GM18873 (cell line): ENCODE measurements around the gene FAM181A.

ENCODE experiments used
- ATAC-seq: cut with Tn5 transposase; IDR thresholded peaks from one replicate; pipeline ENCODE4 v1.9.1; 2021; ENCODE audit warnings: mild to moderate bottlenecking, moderate library complexity, moderate number of reproducible peaks; ENCODE audit not compliant: unreplicated experiment, low FRiP score

Gene FAM181A

DNA sequence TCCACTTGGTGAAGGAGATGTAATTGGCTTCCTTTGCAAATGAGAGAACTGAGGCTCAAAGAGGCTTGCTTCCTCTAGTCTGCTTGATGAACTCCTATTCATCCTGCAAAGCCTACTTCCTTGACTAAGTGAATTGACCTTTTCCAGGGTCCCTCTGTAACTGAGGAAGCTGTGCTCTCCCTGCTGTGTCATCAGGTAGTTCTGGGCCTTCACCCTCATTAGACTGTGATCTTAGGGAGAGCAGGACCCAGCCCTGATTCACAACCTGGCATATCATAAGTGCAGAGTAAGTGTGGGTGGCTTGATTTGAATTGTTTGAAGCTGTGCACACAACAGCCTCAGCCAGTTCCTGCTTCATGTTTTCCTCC lies 32.9 kb downstream of the FAM181A start:
- ATAC-seq: no peak

DNA sequence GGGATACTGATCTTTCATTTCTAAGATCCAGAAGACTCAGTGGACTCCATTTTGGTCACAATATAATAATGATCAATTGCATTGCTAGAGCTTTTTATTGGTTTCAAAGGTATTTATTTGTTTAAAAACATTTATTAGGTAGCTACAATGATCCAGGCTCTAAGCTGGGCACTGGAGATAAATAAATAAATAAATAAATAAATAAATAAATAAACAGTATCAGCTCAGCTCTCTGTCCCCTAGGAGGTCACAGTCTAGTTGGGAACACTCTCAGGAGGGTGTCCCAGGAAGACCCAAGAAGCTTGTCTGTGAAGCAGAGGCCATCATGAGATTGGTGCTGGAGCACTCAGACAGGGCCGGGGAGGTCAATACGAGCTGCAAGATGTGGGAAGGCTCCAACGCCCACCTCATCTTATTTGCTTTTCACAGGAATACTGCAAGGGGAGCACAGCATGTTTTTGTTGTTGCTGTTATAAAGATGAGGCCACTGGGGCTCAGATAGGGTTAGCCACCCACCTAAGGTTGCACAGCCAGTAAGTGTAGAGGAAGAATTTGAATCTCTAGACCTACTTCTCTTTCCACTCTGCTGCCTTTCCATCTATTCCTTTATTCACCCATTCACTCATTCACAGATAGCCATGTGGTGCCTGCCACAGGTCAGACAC lies 33.8 kb downstream of the FAM181A start:
- no peak for ATAC-seq

GRCh38 chr14:93961620-93962019 lies 34.5 kb downstream of the FAM181A start:
- no peak for ATAC-seq

- ATAC-seq: peak; percentile 45
These were observed 35.8 kb downstream of the FAM181A start for GRCh38 chr14:93962701-93963601.

DNA sequence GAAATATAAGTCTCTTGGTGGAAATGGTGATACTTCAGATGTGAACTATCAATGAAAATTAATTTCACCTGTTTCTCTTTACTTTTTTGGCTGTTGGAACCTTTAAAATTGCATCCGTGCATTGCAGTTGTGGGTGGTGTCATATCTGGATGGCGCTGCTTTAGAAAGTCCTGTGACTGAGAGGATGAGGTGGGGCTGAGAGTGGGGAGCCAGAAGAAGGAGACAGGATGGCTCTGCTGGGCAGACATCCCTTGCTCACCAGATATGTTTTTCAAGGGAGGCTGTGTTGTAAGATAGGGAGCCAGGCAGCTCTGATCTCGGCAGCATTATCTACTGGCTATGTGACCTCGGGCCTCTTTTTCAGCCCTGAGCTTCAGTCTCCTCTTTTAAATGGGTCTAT lies 36.5 kb downstream of the FAM181A start:
- no peak for ATAC-seq

DNA sequence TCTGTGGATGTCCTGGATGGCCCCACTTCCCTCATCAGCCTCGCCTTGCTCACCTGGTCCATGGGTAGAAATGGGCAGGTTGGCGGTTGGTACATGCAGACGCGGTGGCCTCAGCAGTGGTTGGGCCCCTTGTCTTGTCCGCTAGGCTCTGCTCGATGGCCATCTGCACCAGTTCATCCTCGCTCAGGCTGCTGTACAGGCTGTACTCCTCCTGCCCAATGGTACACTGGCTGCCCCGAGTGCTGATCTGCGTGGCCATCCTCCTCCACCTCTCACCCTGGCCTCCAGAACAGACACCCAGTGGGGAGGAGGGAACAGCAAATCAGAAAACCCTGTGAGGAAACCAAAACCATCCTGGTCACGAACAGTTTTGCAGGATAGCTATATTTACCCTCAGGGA lies 37.1 kb downstream of the FAM181A start:
- ATAC-seq: no peak

DNA sequence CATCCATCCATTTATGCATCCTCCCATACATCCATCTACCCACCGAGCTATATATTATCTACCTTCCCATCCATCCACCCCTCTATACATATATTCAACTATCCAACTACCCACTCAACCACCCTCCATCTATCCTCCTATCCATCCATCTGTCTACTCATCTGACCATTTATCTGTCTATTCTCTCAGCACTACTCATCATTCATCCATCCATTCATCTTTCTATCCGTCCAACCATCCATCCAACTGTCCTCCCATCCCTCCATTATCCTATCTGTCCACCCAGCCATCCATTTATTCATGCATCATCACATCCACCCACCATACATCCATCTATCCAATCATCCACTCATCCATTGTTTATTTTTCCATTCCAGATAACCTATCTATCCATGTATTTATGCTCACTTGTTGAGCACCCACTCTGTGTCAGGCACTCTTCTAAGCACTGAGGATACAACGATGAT lies 37.7 kb downstream of the FAM181A start:
- no peak for ATAC-seq

GRCh38 chr14:93965287-93965821 lies 38.2 kb downstream of the FAM181A start:
- ATAC-seq: no peak

GRCh38 chr14:93965946-93966474 lies 38.9 kb downstream of the FAM181A start:
- ATAC-seq: no peak

GRCh38 chr14:93967637-93968250 lies 40.6 kb downstream of the FAM181A start:
- peak; percentile 32 for ATAC-seq

- ATAC-seq: no peak
These were observed 42.1 kb downstream of the FAM181A start for GRCh38 chr14:93969082-93969828.

DNA sequence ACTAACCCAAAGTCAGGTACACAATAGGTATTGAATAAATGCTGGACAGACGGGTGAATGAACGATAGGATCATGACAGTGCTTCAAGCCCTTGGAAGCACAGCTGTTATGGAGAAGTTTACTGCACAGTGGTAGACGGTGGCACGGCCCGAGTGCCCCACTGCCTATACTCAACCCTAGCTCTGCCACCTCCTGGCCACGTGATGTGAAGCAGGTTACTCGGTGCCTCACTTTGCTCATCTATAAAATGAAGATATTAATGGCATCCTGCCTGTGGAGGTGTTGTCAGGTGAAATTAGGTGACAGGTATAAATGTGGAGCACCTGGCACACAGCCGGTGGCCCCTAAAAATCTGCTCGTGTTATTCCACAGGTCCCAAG lies 43.4 kb downstream of the FAM181A start:
- ATAC-seq: peak; percentile 22

- ATAC-seq: peak; percentile 31
These were observed 44.0 kb downstream of the FAM181A start for GRCh38 chr14:93970965-93971634.

DNA sequence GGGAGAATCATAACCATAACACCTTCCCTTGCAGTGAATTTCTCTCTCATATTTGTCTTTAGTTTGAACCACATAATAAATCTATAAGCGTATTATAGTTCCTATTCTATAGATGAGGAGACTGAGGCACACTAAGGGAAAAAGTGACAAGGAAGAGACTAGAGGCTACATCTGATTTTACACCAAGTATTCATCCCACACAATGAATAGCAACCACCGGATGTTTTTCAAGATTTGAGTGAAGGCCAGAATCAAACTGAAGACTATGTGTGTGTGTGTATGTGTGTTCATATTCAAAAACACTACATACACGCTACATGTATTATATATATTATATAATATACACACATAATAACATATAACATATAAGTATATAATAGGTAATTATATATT lies 44.5 kb downstream of the FAM181A start:
- no peak for ATAC-seq

GRCh38 chr14:93972618-93973205 lies 45.6 kb downstream of the FAM181A start:
- no peak for ATAC-seq

DNA sequence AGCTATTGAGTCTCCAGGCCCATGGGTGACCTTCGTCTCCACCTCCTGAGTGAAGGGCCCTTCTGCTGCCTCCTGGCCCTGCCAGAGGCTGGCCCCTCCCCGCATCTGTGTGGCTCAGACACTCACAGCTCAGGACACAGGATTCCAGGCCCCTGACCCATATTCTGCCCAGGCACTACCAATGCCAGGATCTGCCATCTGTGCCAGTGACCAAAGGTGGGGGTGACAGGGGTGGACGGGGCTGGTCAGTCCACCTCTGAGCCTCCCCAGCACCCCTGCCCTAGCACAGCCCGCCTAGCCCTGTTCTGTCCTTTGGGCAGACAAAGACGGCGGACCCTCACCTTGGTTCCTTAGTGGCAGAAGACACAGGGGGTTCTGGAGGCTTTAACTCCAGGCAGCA lies 46.5 kb downstream of the FAM181A start:
- no peak for ATAC-seq

DNA sequence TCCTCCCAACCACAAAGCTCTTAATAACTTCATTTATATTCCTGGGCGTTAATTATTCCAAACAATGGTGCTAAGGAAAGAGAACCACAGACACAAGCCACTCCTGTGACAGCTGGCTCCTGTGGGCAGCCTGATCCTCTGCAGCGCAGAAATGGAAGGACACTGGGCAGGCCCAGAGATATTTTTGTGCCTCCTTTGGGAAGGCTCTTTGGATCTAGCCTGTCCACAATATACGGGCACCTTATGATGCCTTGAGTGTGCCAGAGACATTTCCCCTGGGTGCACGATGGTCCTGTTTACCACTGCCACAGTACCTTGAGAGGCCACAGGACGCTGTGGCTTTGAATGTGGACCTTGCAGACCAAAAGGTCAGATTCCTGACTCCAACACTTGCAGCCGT lies 47.2 kb downstream of the FAM181A start:
- ATAC-seq: no peak

DNA sequence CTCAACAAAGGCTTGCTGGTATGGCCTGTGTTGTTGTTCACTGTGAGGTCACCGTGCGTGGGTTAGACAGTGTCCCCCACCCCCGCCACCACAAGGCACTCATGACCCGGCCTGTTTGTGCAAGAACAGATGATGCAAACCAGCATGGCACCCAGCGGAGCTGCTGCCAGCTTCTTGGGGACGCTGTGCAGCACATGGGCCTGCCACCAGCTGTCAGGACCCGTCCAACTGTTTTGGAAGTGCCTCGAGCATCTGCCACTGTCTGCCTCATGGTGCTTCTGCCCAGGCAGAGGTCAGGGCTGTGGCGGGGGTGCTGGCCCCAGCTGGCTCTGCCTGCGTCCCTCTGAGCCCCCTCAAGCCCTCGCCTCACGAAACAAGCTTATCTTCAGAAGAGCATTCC lies 47.7 kb downstream of the FAM181A start:
- ATAC-seq: no peak

GRCh38 chr14:93975791-93976476 lies 48.8 kb downstream of the FAM181A start:
- ATAC-seq: peak; percentile 67
